WTC11 (cell line): ENCODE data around the gene STK17B. TPM values are rescaled to one million over a fixed set of nuclear protein-coding genes. Genes with fewer than 3 reads are reported as not detected.

Source experiments
- ATAC-seq: fragments of 200-7000 bp; cut with Tn5 transposase; 2 replicates; pipeline ENCODE4 v1.10.0; 2021; ENCODE audit warnings: mild to moderate bottlenecking, moderate library complexity
- CTCF ChIA-PET: fragments of 300-600 bp; sonication (Branson Sonifier 250); formaldehyde crosslinking; loops from one replicate; lab custom pipeline; 2021; ENCODE audit warnings: antibody characterized with exemption; lab: Charles Lee
- POLR2A ChIA-PET: fragments of 350-600 bp; sonication (Branson Sonifier 250); formaldehyde crosslinking; loops from one replicate; lab custom pipeline; 2021; ENCODE audit warnings: antibody characterized with exemption; lab: Charles Lee
- DNase-seq: peaks from one replicate; pipeline ENCODE4 v3.0.0; 2021; ENCODE audit warnings: low spot score
- H3K27ac Mint-ChIP-seq: 2 replicates; pipeline ENCODE4 v1.8.0; 2021; ENCODE audit warnings: mixed read lengths
- H3K27me3 Mint-ChIP-seq: 2 replicates; pipeline ENCODE4 v1.8.0; 2021; ENCODE audit warnings: low read depth, mild to moderate bottlenecking, moderate library complexity, mixed read lengths
- H3K36me3 Mint-ChIP-seq: 2 replicates; pipeline ENCODE4 v1.8.0; 2021; ENCODE audit warnings: mixed read lengths
- H3K4me1 Mint-ChIP-seq: 2 replicates; pipeline ENCODE4 v1.8.0; 2022; ENCODE audit warnings: mixed read lengths
- H3K4me3 Mint-ChIP-seq: 2 replicates; pipeline ENCODE4 v1.8.0; 2021; ENCODE audit warnings: mild to moderate bottlenecking, moderate library complexity, mixed read lengths
- H3K9me3 Mint-ChIP-seq: 2 replicates; pipeline ENCODE4 v1.8.0; 2021; ENCODE audit warnings: mixed read lengths
- AR ChIP-seq: fragments of 250-450 bp; sonication (Bioruptor Pico); IDR thresholded peaks from 2 replicates; pipeline ENCODE4 v1.9.0; 2021; ENCODE audit warnings: mild to moderate bottlenecking
- ATF3 ChIP-seq: sonication (generic); formaldehyde crosslinking; conservative IDR thresholded peaks from 2 replicates; pipeline ENCODE4 v1.8.1; 2022; ENCODE audit warnings: mild to moderate bottlenecking, missing genetic modification reagents
- CBFB ChIP-seq: sonication (generic); formaldehyde crosslinking; IDR thresholded peaks from 2 replicates; pipeline ENCODE4 v1.8.1; 2022; ENCODE audit warnings: mild to moderate bottlenecking, low read depth, missing genetic modification reagents
- CREM ChIP-seq: sonication (generic); formaldehyde crosslinking; IDR thresholded peaks from 2 replicates; pipeline ENCODE4 v1.8.1; 2022; ENCODE audit warnings: mild to moderate bottlenecking, missing genetic modification reagents, moderate library complexity
- CTCF ChIP-seq: fragments of 200-600 bp; IDR thresholded peaks from 2 replicates; pipeline ENCODE4 v1.8.0; 2022; ENCODE audit warnings: antibody characterized with exemption
- FOXJ3 ChIP-seq: sonication (generic); formaldehyde crosslinking; IDR thresholded peaks from 2 replicates; pipeline ENCODE4 v1.9.0; 2021; ENCODE audit warnings: missing genetic modification reagents, mild to moderate bottlenecking, borderline replicate concordance
- GABPB1 ChIP-seq: sonication (generic); formaldehyde crosslinking; IDR thresholded peaks from 2 replicates; pipeline ENCODE4 v1.8.1; 2023; ENCODE audit warnings: mild to moderate bottlenecking, missing genetic modification reagents
- GRHL2 ChIP-seq: fragments of 250-450 bp; sonication (Bioruptor Pico); IDR thresholded peaks from 2 replicates; pipeline ENCODE4 v1.8.0; 2022; ENCODE audit warnings: mild to moderate bottlenecking, moderate library complexity; ENCODE audit not compliant: insufficient replicate concordance, severe bottlenecking
- IRF1 ChIP-seq: sonication (generic); formaldehyde crosslinking; IDR thresholded peaks from 2 replicates; pipeline ENCODE4 v1.8.0; 2023; ENCODE audit warnings: missing genetic modification reagents
- OVOL2 ChIP-seq: fragments of 250-450 bp; sonication (Bioruptor Pico); IDR thresholded peaks from 2 replicates; pipeline ENCODE4 v1.9.0; 2021; ENCODE audit warnings: mild to moderate bottlenecking, borderline replicate concordance
- PRRX2 ChIP-seq: fragments of 250-450 bp; sonication (Bioruptor Pico); IDR thresholded peaks from 2 replicates; pipeline ENCODE4 v1.8.0; 2021; ENCODE audit warnings: mild to moderate bottlenecking
- RORB ChIP-seq: fragments of 250-450 bp; sonication (Bioruptor Pico); IDR thresholded peaks from 2 replicates; pipeline ENCODE4 v1.9.0; 2021; ENCODE audit warnings: mild to moderate bottlenecking
- TEAD4 ChIP-seq: sonication (generic); formaldehyde crosslinking; IDR thresholded peaks from 2 replicates; pipeline ENCODE4 v1.8.0; 2022; ENCODE audit warnings: mild to moderate bottlenecking, missing genetic modification reagents
- USF1 ChIP-seq: sonication (generic); formaldehyde crosslinking; IDR thresholded peaks from 2 replicates; pipeline ENCODE4 v1.8.0; 2022; ENCODE audit warnings: mild to moderate bottlenecking, missing genetic modification reagents
- ZBTB43 ChIP-seq: sonication (generic); formaldehyde crosslinking; IDR thresholded peaks from 2 replicates; pipeline ENCODE4 v1.8.1; 2023; ENCODE audit warnings: mild to moderate bottlenecking, missing genetic modification reagents
- ZNF232 ChIP-seq: sonication (generic); formaldehyde crosslinking; IDR thresholded peaks from 2 replicates; pipeline ENCODE4 v1.8.0; 2022; ENCODE audit warnings: mild to moderate bottlenecking, missing genetic modification reagents
- ZNF263 ChIP-seq: sonication (generic); formaldehyde crosslinking; IDR thresholded peaks from 2 replicates; pipeline ENCODE4 v1.8.1; 2022; ENCODE audit warnings: low read depth, mild to moderate bottlenecking, moderate library complexity, missing genetic modification reagents
- ZNF425 ChIP-seq: fragments of 250-450 bp; sonication (Bioruptor Pico); conservative IDR thresholded peaks from 2 replicates; pipeline ENCODE4 v1.9.0; 2021; ENCODE audit warnings: mild to moderate bottlenecking
- total RNA-seq: library from RNA; stranded (reverse); gene quantifications from 3 replicates; pipeline ENCODE4 v1.2.3, GENCODE V29; 2021

The STK17B gene
- total RNA-seq, 1 experiment from 2014 or later, result 11.8 TPM

GRCh38 chr2:196083601-196084000 is 87.8 kb downstream of the STK17B start:
- POLR2A ChIA-PET, result no interaction called here
- no peak for TF ChIP-seq CREM
- TF ChIP-seq ZNF232 (CRISPR knock-in tag), result no peak
- no peak for TF ChIP-seq USF1 (CRISPR knock-in tag)
- no peak for TF ChIP-seq CTCF
- no peak for TF ChIP-seq IRF1
- TF ChIP-seq AR (CRISPR knock-in tag), result no peak
- no peak for TF ChIP-seq GABPB1 (CRISPR knock-in tag)
- TF ChIP-seq CBFB (CRISPR knock-in tag), result no peak
- TF ChIP-seq OVOL2 (CRISPR knock-in tag), result no peak
- no peak for TF ChIP-seq ZBTB43 (CRISPR knock-in tag)
- no peak for TF ChIP-seq PRRX2 (CRISPR knock-in tag)
- no peak for TF ChIP-seq ZNF425
- TF ChIP-seq ZNF263 (CRISPR knock-in tag), result no peak
- TF ChIP-seq GRHL2, result no peak
- no peak for TF ChIP-seq RORB (CRISPR knock-in tag)
- no peak for TF ChIP-seq FOXJ3 (CRISPR knock-in tag)
- no peak for TF ChIP-seq ATF3 (CRISPR knock-in tag)
- TF ChIP-seq TEAD4 (CRISPR knock-in tag), result no peak
- H3K4me3 Mint-ChIP-seq, result no peak overlapping the region
- H3K36me3 Mint-ChIP-seq, result peaks cover 26% of the 10 kb centered on the region
- H3K27ac Mint-ChIP-seq, result no peak overlapping the region
- H3K9me3 Mint-ChIP-seq, result peaks cover 35% of the 10 kb centered on the region
- no peaks in the 10 kb centered on the region; the same call in 1 of the 2 replicates for H3K27me3 Mint-ChIP-seq
- peaks cover 7% of the 10 kb centered on the region for H3K4me1 Mint-ChIP-seq
- ATAC-seq (no peak), DNase-seq (no peak)
- CTCF ChIA-PET, result no interaction called here

Other genes starting within 250 kb of the STK17B start
- 0.04 to 0.23 TPM (median 0.14 TPM) in 3 replicates for gene DNAH7, start 102.7 kb downstream of the STK17B start, total RNA-seq